H7 (cell line): ENCODE measurements around the gene FES. TPM values are rescaled to one million over a fixed set of nuclear protein-coding genes. Genes with fewer than 3 reads are reported as not detected.
"Not testable (repeated sequence)": the region's sequence is repeated elsewhere in the genome, so short reads cannot be mapped to it uniquely, and the experiment has no call there.

Experiments used
- DNase-seq: peaks from one replicate; pipeline ENCODE4 v3.0.0; 2012
- H3K27me3 ChIP-seq: 2 replicates; pipeline ENCODE4 v1.6.0; 2011; ENCODE audit warnings: mild to moderate bottlenecking, low read length; ENCODE audit not compliant: control insufficient read depth, insufficient read depth
- H3K36me3 ChIP-seq: replicated peaks from 2 replicates; pipeline ENCODE4 v1.5.1; 2011; ENCODE audit warnings: low read length; ENCODE audit not compliant: control insufficient read depth, insufficient read depth
- H3K4me3 ChIP-seq: 2 replicates; pipeline ENCODE4 v1.5.1; 2011; ENCODE audit warnings: low read depth, mild to moderate bottlenecking, control low read depth, low read length, moderate library complexity; ENCODE audit not compliant: insufficient read depth
- total RNA-seq: library from RNA; depleted of rRNA; stranded (reverse); fragments of >200 nt; shearing (Covaris generic); gene quantifications from 2 replicates; pipeline ENCODE4 v1.2.3, GENCODE V29; 2014

FES gene
- total RNA-seq, 1 experiment from 2014 or later: 11.2 TPM

GRCh38 chr15:90902840-90903732 is 18.8 kb downstream of the FES start, which contains the start of gene MAN2A2:
TSS of gene MAN2A2 (plus strand) at chr15:90903302. CDS start at chr15:90904208, 906 bp downstream.
- peaks cover 1% of the 10 kb centered on the region for H3K36me3 ChIP-seq

GRCh38 chr15:90903733-90904536 is 19.6 kb downstream of the FES start:
- H3K27me3 ChIP-seq: peaks cover 11% of the 10 kb centered on the region
- H3K4me3 ChIP-seq: peak overlapping the region; percentile 76
- peak; percentile 88 for DNase-seq
- peaks cover 1% of the 10 kb centered on the region for H3K36me3 ChIP-seq

More at GRCh38 chr15:90902840-90903732, 18.8 kb downstream of the FES start, which contains the start of gene MAN2A2:
- peak within 1 kb of the TSS; percentile 76 for H3K4me3 ChIP-seq
- peak; percentile 91 for DNase-seq
- H3K27me3 ChIP-seq: peaks cover 11% of the 10 kb centered on the region

- peaks cover 11% of the 10 kb centered on the region for H3K27me3 ChIP-seq
- no peak for DNase-seq
- H3K36me3 ChIP-seq: peaks cover 1% of the 10 kb centered on the region
- H3K4me3 ChIP-seq: no peak overlapping the region
Observed at GRCh38 chr15:90904746-90905145, 20.4 kb downstream of the FES start.

GRCh38 chr15:90905306-90906180 is 21.2 kb downstream of the FES start:
- peaks cover 1% of the 10 kb centered on the region for H3K36me3 ChIP-seq
- peaks cover 11% of the 10 kb centered on the region for H3K27me3 ChIP-seq
- H3K4me3 ChIP-seq: no peak overlapping the region
- DNase-seq: no peak

- no peak overlapping the region for H3K4me3 ChIP-seq
- H3K36me3 ChIP-seq: peaks cover 1% of the 10 kb centered on the region
- peaks cover 11% of the 10 kb centered on the region for H3K27me3 ChIP-seq
- no peak for DNase-seq
Observed at GRCh38 chr15:90906181-90906849, 22.0 kb downstream of the FES start.

GRCh38 chr15:90907051-90907660 is 22.9 kb downstream of the FES start:
- peaks cover 11% of the 10 kb centered on the region for H3K27me3 ChIP-seq

GRCh38 chr15:90907838-90908507 is 23.7 kb downstream of the FES start:
- DNase-seq: no peak
- H3K36me3 ChIP-seq: peaks cover 3% of the 10 kb centered on the region
- no peak overlapping the region for H3K4me3 ChIP-seq
- H3K27me3 ChIP-seq: peaks cover 11% of the 10 kb centered on the region

More at GRCh38 chr15:90907051-90907660, 22.9 kb downstream of the FES start:
- Histone ChIP-seq H3K4me3 (no peak overlapping the region), H3K36me3 (peaks cover 1% of the 10 kb centered on the region)
- no peak for DNase-seq

- H3K4me3 ChIP-seq, DNase-seq, H3K27me3 ChIP-seq, H3K36me3 ChIP-seq: not testable (repeated sequence)
Observed at GRCh38 chr15:90909449-90909848, 25.1 kb downstream of the FES start.

- Histone ChIP-seq H3K36me3 (peaks cover 3% of the 10 kb centered on the region), H3K4me3 (no peak overlapping the region), H3K27me3 (no peaks in the 10 kb centered on the region)
- DNase-seq: no peak
Observed at GRCh38 chr15:90909976-90910375, 25.7 kb downstream of the FES start.

- no peak for DNase-seq
- H3K36me3 ChIP-seq: peaks cover 3% of the 10 kb centered on the region
- H3K4me3 ChIP-seq: no peak overlapping the region
Observed at GRCh38 chr15:90910441-90911301, 26.4 kb downstream of the FES start.

GRCh38 chr15:90911302-90911623 is 27.0 kb downstream of the FES start:
- peaks cover 3% of the 10 kb centered on the region for H3K36me3 ChIP-seq

More at GRCh38 chr15:90910441-90911301, 26.4 kb downstream of the FES start:
- no peaks in the 10 kb centered on the region for H3K27me3 ChIP-seq

More at GRCh38 chr15:90911302-90911623, 27.0 kb downstream of the FES start:
- no peak for DNase-seq
- Histone ChIP-seq H3K4me3 (no peak overlapping the region), H3K27me3 (no peaks in the 10 kb centered on the region)
